ENCODE results near the gene ZPBP. TPM values are rescaled to one million over a fixed set of nuclear protein-coding genes. Genes with fewer than 3 reads are reported as not detected.

The ZPBP gene
- polyA plus RNA-seq, 3 donors: not detected

GRCh38 chr7:50068026-50068425 lies 25.0 kb downstream of the ZPBP start:
- intact Hi-C loops (cut with micrococcal nuclease): no loop called here
- Mint-ChIP-seq H3K4me1 (peaks cover 18% of the 10 kb centered on the region), H3K36me3 (no peaks in the 10 kb centered on the region), H3K9me3 (peaks cover 9 to 27% (median 17%) of the 10 kb centered on the region in 7 donors), H3K27me3 (ENCODE audit: low read depth in 3 of 3) (no peaks in the 10 kb centered on the region), H3K27ac (no peak overlapping the region), H3K4me3 (peak overlapping the region; percentile 93 to 94)
- Histone ChIP-seq H3K36me3 (replicated peaks in 1 of 2; ENCODE audit: control insufficient read depth in 1 of 2, insufficient read depth in 2 of 2, low read length in 2 of 2) (no peaks in the 10 kb centered on the region), H4K20me1 (ENCODE audit: insufficient read depth, low read length) (no peaks in the 10 kb centered on the region), H3K9ac (ENCODE audit: insufficient read depth, low read length, poor library complexity, severe bottlenecking) (no peak overlapping the region), H3K4me1 (ENCODE audit: control insufficient read depth in 1 of 2, insufficient read depth in 2 of 2, low read length in 2 of 2) (peaks cover 8 to 18% of the 10 kb centered on the region in 2 donors), H3K9me3 (replicated peaks in 1 of 2; ENCODE audit: control insufficient read depth in 1 of 2, insufficient read depth in 1 of 2, low read length in 2 of 2) (peaks cover 6 to 15% of the 10 kb centered on the region in 2 donors), H3K27me3 (ENCODE audit: control insufficient read depth in 2 of 2, insufficient read depth in 2 of 2, low read length in 2 of 2) (no peaks in the 10 kb centered on the region), H2AFZ (ENCODE audit: insufficient read depth, low read depth, low read length, poor library complexity, severe bottlenecking) (peak overlapping the region; percentile 84), H3K4me3 (replicated peaks in 1 of 3; ENCODE audit: low read depth in 2 of 3, low read length in 3 of 3) (peak overlapping the region in 1 of 3 experiments; percentile 87), H3K4me2 (replicated peaks; ENCODE audit: extremely low read depth, low read length, poor library complexity, severe bottlenecking) (no peak overlapping the region), H3K79me2 (ENCODE audit: insufficient read depth, low read length) (no peaks in the 10 kb centered on the region), H3K27ac (ENCODE audit: low read depth in 1 of 2, low read length in 2 of 2) (no peak overlapping the region)
- DNase-seq: no peak
- WGBS (ENCODE audit: insufficient coverage): 25% methylated on average over 1 of the region's 2 CpGs
- peak; percentile 44 for TF ChIP-seq CTCF (IDR thresholded peaks at IDR 0.05)

DNA sequence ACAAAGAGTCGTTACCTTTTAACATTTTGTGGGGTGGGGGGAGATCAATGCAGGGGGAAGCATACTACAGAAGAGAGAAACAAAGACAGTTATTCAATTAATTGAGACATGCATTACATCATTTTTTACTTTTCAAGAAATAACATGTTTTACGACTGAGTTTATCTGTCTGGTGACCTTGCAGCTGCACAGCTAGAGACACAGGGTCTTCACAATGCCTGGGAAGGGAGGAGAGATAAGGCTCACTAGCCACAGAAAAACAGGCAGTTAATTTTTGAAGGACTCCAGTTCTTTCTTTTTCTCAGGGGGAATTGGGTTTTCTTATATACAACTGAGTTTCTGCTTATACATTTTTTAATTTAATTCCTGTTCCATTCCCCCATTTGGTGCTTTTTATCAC lies 30.1 kb downstream of the ZPBP start:
- DNase-seq: no peak
- no CpG with 5 or more reads among the region's 2 CpGs for WGBS (ENCODE audit: insufficient coverage)
- Histone ChIP-seq H3K4me1 (ENCODE audit: control insufficient read depth in 1 of 2, insufficient read depth in 2 of 2, low read length in 2 of 2) (peaks cover 0 to under 1% of the 10 kb centered on the region in 2 donors), H3K9ac (ENCODE audit: insufficient read depth, low read length, poor library complexity, severe bottlenecking) (no peak overlapping the region), H4K20me1 (ENCODE audit: insufficient read depth, low read length) (no peaks in the 10 kb centered on the region), H2AFZ (ENCODE audit: insufficient read depth, low read depth, low read length, poor library complexity, severe bottlenecking) (no peak overlapping the region), H3K4me2 (replicated peaks; ENCODE audit: extremely low read depth, low read length, poor library complexity, severe bottlenecking) (no peak overlapping the region), H3K9me3 (replicated peaks in 1 of 2; ENCODE audit: control insufficient read depth in 1 of 2, insufficient read depth in 1 of 2, low read length in 2 of 2) (peaks cover 0 to 3% of the 10 kb centered on the region in 2 donors), H3K27ac (ENCODE audit: low read depth in 1 of 2, low read length in 2 of 2) (no peak overlapping the region), H3K27me3 (ENCODE audit: control insufficient read depth in 2 of 2, insufficient read depth in 2 of 2, low read length in 2 of 2) (peaks cover 0 to 3% of the 10 kb centered on the region in 2 donors), H3K79me2 (ENCODE audit: insufficient read depth, low read length) (no peaks in the 10 kb centered on the region), H3K4me3 (replicated peaks in 1 of 3; ENCODE audit: low read depth in 2 of 3, low read length in 3 of 3) (no peak overlapping the region), H3K36me3 (replicated peaks in 1 of 2; ENCODE audit: control insufficient read depth in 1 of 2, insufficient read depth in 2 of 2, low read length in 2 of 2) (no peaks in the 10 kb centered on the region)
- no peak overlapping the region for H3K4me3 Mint-ChIP-seq
- H3K9me3 Mint-ChIP-seq: peaks cover 2 to 16% (median 5%) of the 10 kb centered on the region in 7 donors
- no peaks in the 10 kb centered on the region for H3K36me3 Mint-ChIP-seq
- intact Hi-C loops (cut with micrococcal nuclease): no loop called here
- no peak for TF ChIP-seq CTCF (IDR thresholded peaks at IDR 0.05)
- H3K27ac Mint-ChIP-seq: no peak overlapping the region
- peaks cover 0 to 4% (median 3%) of the 10 kb centered on the region in 3 donors for H3K27me3 Mint-ChIP-seq (ENCODE audit: low read depth in 3 of 3)
- H3K4me1 Mint-ChIP-seq: no peaks in the 10 kb centered on the region
